Gastroesophageal sphincter (tissue), 4 donors: ENCODE measurements around the gene ABCB6. TPM values are rescaled to one million over a fixed set of nuclear protein-coding genes. Genes with fewer than 3 reads are reported as not detected.
A peak's percentile ranks its signal among the peaks of the same experiment; 100 is the strongest.

Source experiments
- ATAC-seq: fragments of 150-250 bp; one replicate; pipeline ENCODE4 v1.9.1; 2016; ENCODE audit warnings: mild to moderate bottlenecking, moderate library complexity
- H3K27ac ChIP-seq, 4 donors: fragments of 200-600 bp; sonication (generic) in 3 of 4; 1 replicate in 3 of 4; 2 replicates in 1 of 4; pipeline ENCODE4 v1.5.1; 2016 to 2019
- H3K27me3 ChIP-seq: fragments of 200-600 bp; sonication (generic); one replicate; pipeline ENCODE4 v1.5.1; 2019
- H3K36me3 ChIP-seq, 2 donors: fragments of 200-600 bp; sonication (generic); one replicate each; pipeline ENCODE4 v1.5.1; 2019; ENCODE audit warnings: control low read depth in 1 of 2
- H3K4me1 ChIP-seq, 3 donors: fragments of 200-600 bp; sonication (generic); 1 replicate in 2 of 3; 2 replicates in 1 of 3; pipeline ENCODE4 v1.5.1; 2016 to 2019; ENCODE audit warnings: control low read depth in 2 of 3
- H3K4me3 ChIP-seq, 2 donors: fragments of 200-600 bp; sonication (generic); one replicate each; pipeline ENCODE4 v1.5.1; 2019; ENCODE audit warnings: mild to moderate bottlenecking in 1 of 2, moderate library complexity in 1 of 2
- H3K9me3 ChIP-seq, 3 donors: fragments of 200-600 bp; sonication (generic); one replicate each; pipeline ENCODE4 v1.5.1; 2017 to 2019; ENCODE audit warnings: control low read depth in 2 of 3
- CTCF ChIP-seq, 4 experiments: fragments of 200-600 bp in 2 of 4; fragments of 450-650 bp in 2 of 4; sonication (generic) in 1 of 4; IDR thresholded peaks; one replicate each; pipeline ENCODE4 v1.5.1; 2017 to 2019; ENCODE audit warnings: antibody characterized with exemption in 4 of 4, mild to moderate bottlenecking in 2 of 4, moderate library complexity in 2 of 4
- EP300 ChIP-seq: sonication (generic); formaldehyde crosslinking; IDR thresholded peaks from one replicate; pipeline ENCODE4 v1.6.1; 2017; ENCODE audit warnings: antibody characterized with exemption, mild to moderate bottlenecking
- POLR2A ChIP-seq, 2 donors: fragments of 450-650 bp; IDR thresholded peaks; one replicate each; pipeline ENCODE4 v1.6.1; 2017; ENCODE audit warnings: antibody characterized with exemption in 2 of 2, mild to moderate bottlenecking in 2 of 2, moderate library complexity in 1 of 2
- POLR2AphosphoS5 ChIP-seq: sonication (generic); formaldehyde crosslinking; IDR thresholded peaks from one replicate; pipeline ENCODE4 v1.6.1; 2017; ENCODE audit warnings: antibody characterized with exemption
- WGBS, 2 donors: methylation state at CpG; one replicate each; pipeline ENCODE4 v1.1.5; 2018; ENCODE audit warnings: low coverage in 1 of 2; 5-methylcytosine and 5-hydroxymethylcytosine counted together
- total RNA-seq, 4 donors: library from RNA; depleted of rRNA; stranded (reverse); fragments of >200 nt; gene quantifications; one replicate each; pipeline ENCODE4 v1.1.0, GENCODE V29; 2016

ABCB6 gene
- total RNA-seq, 4 donors from 2014 or later, result 11.4 to 19.6 (median 16.8) TPM

GRCh38 chr2:219225350-219225749 is 6.6 kb upstream of the ABCB6 start:
- WGBS, 2 donors, result 80 to 86% methylated on average over 2 of the region's 3 CpGs
- Histone ChIP-seq H3K36me3 (peaks cover 0 to 70% of the 10 kb centered on the region in 2 donors), H3K27ac (no peak overlapping the region), H3K4me1 (peaks cover 0 to 23% (median 13%) of the 10 kb centered on the region in 3 donors), H3K4me3 (no peak overlapping the region), H3K9me3 (no peaks in the 10 kb centered on the region), H3K27me3 (no peaks in the 10 kb centered on the region)
- TF ChIP-seq EP300 (no peak), POLR2A (IDR thresholded peaks at IDR 0.05) (no peak), POLR2AphosphoS5 (no peak), CTCF (IDR thresholded peaks at IDR 0.05) (no peak)
- ATAC-seq, result no peak

- TF ChIP-seq POLR2AphosphoS5, result no peak
- TF ChIP-seq CTCF (IDR thresholded peaks at IDR 0.05), result no peak
- no peak for TF ChIP-seq EP300
- no peak for TF ChIP-seq POLR2A (IDR thresholded peaks at IDR 0.05)
- peaks cover 3 to 34% (median 23%) of the 10 kb centered on the region in 3 donors for H3K4me1 ChIP-seq
- no peaks in the 10 kb centered on the region for H3K27me3 ChIP-seq
- H3K4me3 ChIP-seq, result no peak overlapping the region
- H3K27ac ChIP-seq, result no peak overlapping the region
- peaks cover 0 to 81% of the 10 kb centered on the region in 2 donors for H3K36me3 ChIP-seq
- 80 to 100% methylated on average over 4 to 7 of the region's 31 CpGs for WGBS, 2 donors
- ATAC-seq, result no peak
- H3K9me3 ChIP-seq, result no peaks in the 10 kb centered on the region
These were observed 5.3 kb upstream of the ABCB6 start for GRCh38 chr2:219223831-219224610.

- no peak for ATAC-seq
- H3K27me3 ChIP-seq, result no peaks in the 10 kb centered on the region
- H3K27ac ChIP-seq, result no peak overlapping the region
- no peaks in the 10 kb centered on the region for H3K9me3 ChIP-seq
- peaks cover 3 to 34% (median 21%) of the 10 kb centered on the region in 3 donors for H3K4me1 ChIP-seq
- WGBS, 2 donors, result 80 to 100% methylated on average over 5 to 6 of the region's 16 CpGs
- peaks cover 0 to 77% of the 10 kb centered on the region in 2 donors for H3K36me3 ChIP-seq
- TF ChIP-seq POLR2AphosphoS5 (no peak), CTCF (IDR thresholded peaks at IDR 0.05) (no peak), POLR2A (IDR thresholded peaks at IDR 0.05) (no peak), EP300 (no peak)
- H3K4me3 ChIP-seq, result no peak overlapping the region
These were observed 3.3 kb upstream of the ABCB6 start for GRCh38 chr2:219221957-219222518.

GRCh38 chr2:219220652-219221402 is 2.1 kb upstream of the ABCB6 start:
- H3K27me3 ChIP-seq, result no peaks in the 10 kb centered on the region
- peaks cover 0 to 68% of the 10 kb centered on the region in 2 donors for H3K36me3 ChIP-seq
- H3K4me3 ChIP-seq, result no peak overlapping the region
- H3K9me3 ChIP-seq, result no peaks in the 10 kb centered on the region
- H3K27ac ChIP-seq, result peak overlapping the region in 3 of 4 donors; percentile 14 to 98 (median 95)
- no peak for ATAC-seq
- peaks cover 3 to 46% (median 21%) of the 10 kb centered on the region in 3 donors for H3K4me1 ChIP-seq
- WGBS, 2 donors, result 80 to 83% methylated on average over 1 to 5 of the region's 19 CpGs
- TF ChIP-seq POLR2AphosphoS5 (no peak), POLR2A (IDR thresholded peaks at IDR 0.05) (no peak), EP300 (no peak), CTCF (IDR thresholded peaks at IDR 0.05) (no peak)
